HEK293T (cell line): Measurements from ENCODE around the gene ZNF608.

Experiments used
- ARNT ChIP-seq: fragments of 450-650 bp; IDR thresholded peaks from 2 replicates; pipeline ENCODE4 v1.6.1; 2017; ENCODE audit warnings: mild to moderate bottlenecking
- BHLHE40 ChIP-seq: fragments of 450-650 bp; IDR thresholded peaks from 2 replicates; pipeline ENCODE4 v1.6.1; 2016; ENCODE audit warnings: mild to moderate bottlenecking, moderate library complexity, borderline replicate concordance
- FOXA1 ChIP-seq: fragments of 450-650 bp; IDR thresholded peaks from 2 replicates; pipeline ENCODE4 v1.6.1; 2016; ENCODE audit warnings: mild to moderate bottlenecking
- HDGF ChIP-seq: fragments of 450-650 bp; IDR thresholded peaks from 2 replicates; pipeline ENCODE4 v1.6.1; 2017; ENCODE audit warnings: antibody characterized with exemption, borderline replicate concordance
- L3MBTL2 ChIP-seq: fragments of 450-650 bp; conservative IDR thresholded peaks from 2 replicates; pipeline ENCODE4 v1.6.1; 2016; ENCODE audit warnings: mild to moderate bottlenecking
- LEF1 ChIP-seq: fragments of 450-650 bp; IDR thresholded peaks from 2 replicates; pipeline ENCODE4 v1.6.1; 2017; ENCODE audit warnings: mild to moderate bottlenecking, borderline replicate concordance
- NFRKB ChIP-seq: fragments of 450-650 bp; IDR thresholded peaks from 2 replicates; pipeline ENCODE4 v1.6.1; 2016; ENCODE audit warnings: mild to moderate bottlenecking, moderate library complexity
- SP1 ChIP-seq: fragments of 450-650 bp; IDR thresholded peaks from 2 replicates; pipeline ENCODE4 v1.6.1; 2017
- TARDBP ChIP-seq: fragments of 450-650 bp; IDR thresholded peaks from 2 replicates; pipeline ENCODE4 v1.6.1; 2016

- TF ChIP-seq ARNT (no peak), TARDBP (no peak), LEF1 (no peak), NFRKB (no peak), BHLHE40 (no peak), L3MBTL2 (no peak), SP1 (no peak), FOXA1 (no peak), HDGF (no peak)
These were observed 33.6 kb downstream of the ZNF608 start for GRCh38 chr5:124712731-124713305.
